ENCODE data around the gene SOX5.

Gene SOX5

GRCh38 chr12:23659131-23659530 is 290.3 kb downstream of the SOX5 start:
- H3F3A ChIP-seq (ENCODE audit: low read depth), result no peaks in the 10 kb centered on the region
- H3K4me1 ChIP-seq (ENCODE audit: insufficient read depth, low read length, poor library complexity, severe bottlenecking), result no peaks in the 10 kb centered on the region
- H3K36me3 ChIP-seq (ENCODE audit: insufficient read depth, low read length), result no peaks in the 10 kb centered on the region
- H4K20me1 ChIP-seq (ENCODE audit: insufficient read depth, low read length, poor library complexity, severe bottlenecking), result no peaks in the 10 kb centered on the region
- H3K79me2 ChIP-seq (ENCODE audit: insufficient read depth, low read length), result no peaks in the 10 kb centered on the region
- no peak for TF ChIP-seq CTCF (conservative IDR thresholded peaks at IDR 0.05; ENCODE audit: low read length)
- no peaks in the 10 kb centered on the region for H3K27me3 ChIP-seq (ENCODE audit: insufficient read depth, low read length, poor library complexity, severe bottlenecking)
- no peaks in the 10 kb centered on the region for H3K9me3 ChIP-seq (ENCODE audit: insufficient read depth, low read depth, low read length)
- no peak overlapping the region for H2AFZ ChIP-seq (ENCODE audit: low read length)
- H3K4me2 ChIP-seq (ENCODE audit: low read depth, low read length, poor library complexity, severe bottlenecking), result no peak overlapping the region
- no peaks in the 10 kb centered on the region for H3K9me2 ChIP-seq (replicated peaks; ENCODE audit: low read depth, low read length)
- H3K4me3 ChIP-seq (ENCODE audit: low read length, poor library complexity, severe bottlenecking), result no peak overlapping the region
- H3K9ac ChIP-seq (ENCODE audit: low read depth, low read length, poor library complexity, severe bottlenecking), result no peak overlapping the region

DNA sequence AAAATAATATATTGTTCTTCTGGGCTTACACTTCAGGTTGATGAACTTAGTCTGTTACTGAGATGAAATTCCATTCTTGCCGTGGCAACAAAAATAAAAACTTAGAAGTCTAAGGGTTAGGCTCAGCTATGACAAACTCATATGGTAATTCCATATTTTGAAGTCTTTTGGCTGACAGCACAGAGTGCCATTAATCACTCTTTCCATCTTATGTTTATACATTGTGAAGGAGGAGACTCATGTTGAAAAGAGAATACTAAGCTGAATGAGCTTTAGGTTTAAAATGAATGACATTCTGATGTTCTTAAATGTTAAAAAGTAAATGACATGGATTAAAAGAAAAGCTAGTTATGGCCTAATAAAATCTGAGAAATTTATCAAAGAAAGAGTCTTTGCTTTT is 291.9 kb downstream of the SOX5 start:
- Histone ChIP-seq H3K4me3 (ENCODE audit: low read length, poor library complexity, severe bottlenecking) (no peak overlapping the region), H2AFZ (ENCODE audit: low read length) (no peak overlapping the region), H4K20me1 (ENCODE audit: insufficient read depth, low read length, poor library complexity, severe bottlenecking) (no peaks in the 10 kb centered on the region), H3K27me3 (ENCODE audit: insufficient read depth, low read length, poor library complexity, severe bottlenecking) (no peaks in the 10 kb centered on the region), H3K4me1 (ENCODE audit: insufficient read depth, low read length, poor library complexity, severe bottlenecking) (no peaks in the 10 kb centered on the region), H3K36me3 (ENCODE audit: insufficient read depth, low read length) (no peaks in the 10 kb centered on the region), H3K9me2 (replicated peaks; ENCODE audit: low read depth, low read length) (no peaks in the 10 kb centered on the region), H3K9ac (ENCODE audit: low read depth, low read length, poor library complexity, severe bottlenecking) (no peak overlapping the region), H3K79me2 (ENCODE audit: insufficient read depth, low read length) (no peaks in the 10 kb centered on the region), H3F3A (ENCODE audit: low read depth) (no peaks in the 10 kb centered on the region), H3K4me2 (ENCODE audit: low read depth, low read length, poor library complexity, severe bottlenecking) (no peak overlapping the region), H3K9me3 (ENCODE audit: insufficient read depth, low read depth, low read length) (no peaks in the 10 kb centered on the region)
- no peak for TF ChIP-seq EZH2phosphoT487 (IDR thresholded peaks at IDR 0.05; ENCODE audit: borderline replicate concordance)
- no peak for TF ChIP-seq CTCF (conservative IDR thresholded peaks at IDR 0.05; ENCODE audit: low read length)

GRCh38 chr12:23655884-23656283 is 293.6 kb downstream of the SOX5 start:
- Histone ChIP-seq H3K9ac (ENCODE audit: low read depth, low read length, poor library complexity, severe bottlenecking) (no peak overlapping the region), H3K79me2 (ENCODE audit: insufficient read depth, low read length) (no peaks in the 10 kb centered on the region), H3K4me3 (ENCODE audit: low read length, poor library complexity, severe bottlenecking) (no peak overlapping the region), H3K9me2 (replicated peaks; ENCODE audit: low read depth, low read length) (no peaks in the 10 kb centered on the region), H3K36me3 (ENCODE audit: insufficient read depth, low read length) (no peaks in the 10 kb centered on the region), H2AFZ (ENCODE audit: low read length) (no peak overlapping the region), H3K9me3 (ENCODE audit: insufficient read depth, low read depth, low read length) (no peaks in the 10 kb centered on the region), H4K20me1 (ENCODE audit: insufficient read depth, low read length, poor library complexity, severe bottlenecking) (no peaks in the 10 kb centered on the region), H3K4me2 (ENCODE audit: low read depth, low read length, poor library complexity, severe bottlenecking) (no peak overlapping the region), H3F3A (ENCODE audit: low read depth) (no peaks in the 10 kb centered on the region), H3K4me1 (ENCODE audit: insufficient read depth, low read length, poor library complexity, severe bottlenecking) (no peaks in the 10 kb centered on the region), H3K27me3 (ENCODE audit: insufficient read depth, low read length, poor library complexity, severe bottlenecking) (no peaks in the 10 kb centered on the region)
- TF ChIP-seq EZH2phosphoT487 (IDR thresholded peaks at IDR 0.05; ENCODE audit: borderline replicate concordance), result no peak
- TF ChIP-seq CTCF (conservative IDR thresholded peaks at IDR 0.05; ENCODE audit: low read length), result no peak
